GM12801 (cell line): ENCODE measurements around the gene GEMIN4.

Source experiments
- CTCF ChIP-seq: IDR thresholded peaks from one replicate; pipeline ENCODE4 v1.5.1; 2011; ENCODE audit warnings: control low read depth; ENCODE audit not compliant: insufficient read length; ENCODE audit errors: extremely low read depth

Gene GEMIN4

GRCh38 chr17:725084-725483, 27.0 kb downstream of the GEMIN4 start:
- TF ChIP-seq CTCF = no peak

- no peak for TF ChIP-seq CTCF
Observed at GRCh38 chr17:721540-721937, 30.5 kb downstream of the GEMIN4 start.

- TF ChIP-seq CTCF = no peak
Observed at GRCh38 chr17:720706-721539, 31.1 kb downstream of the GEMIN4 start.

GRCh38 chr17:718075-718474, 34.0 kb downstream of the GEMIN4 start:
- TF ChIP-seq CTCF = no peak

GRCh38 chr17:708132-708531, 43.9 kb downstream of the GEMIN4 start:
- TF ChIP-seq CTCF = no peak

GRCh38 chr17:705863-706262, 46.2 kb downstream of the GEMIN4 start:
- TF ChIP-seq CTCF = no peak

- no peak for TF ChIP-seq CTCF
Observed at GRCh38 chr17:705011-705410, 47.1 kb downstream of the GEMIN4 start.
